ENCODE results near the gene OR10H3.

DNA sequence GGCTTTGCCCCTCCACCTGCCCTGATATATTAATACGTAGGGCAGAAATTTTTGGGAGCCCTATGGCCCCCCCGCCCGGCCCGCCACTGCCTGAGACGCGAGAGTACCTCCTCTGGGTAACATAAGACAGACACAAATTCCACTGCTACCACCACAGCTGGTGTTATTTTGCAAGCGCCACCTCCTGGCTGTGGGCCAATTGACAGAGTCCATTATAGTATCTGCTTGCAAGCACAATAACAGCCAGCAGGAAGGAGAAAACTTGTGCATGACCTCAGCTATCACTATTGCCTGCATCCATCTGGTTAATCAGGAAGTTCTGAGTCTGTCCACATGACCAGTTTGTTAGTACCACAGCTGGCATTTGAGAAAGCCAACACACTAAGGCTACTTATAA is 35.3 kb upstream of the OR10H3 start:
- no peak for TF ChIP-seq POLR2AphosphoS5 (IDR thresholded peaks at IDR 0.05; ENCODE audit: low read depth, low read length)
- TF ChIP-seq TAF1 (IDR thresholded peaks at IDR 0.05; ENCODE audit: borderline replicate concordance, low read depth, low read length) = no peak
- no peak for TF ChIP-seq POLR2A (IDR thresholded peaks at IDR 0.05; ENCODE audit: low read depth, low read length)

Measured in GM12892 (cell line).